HPDE6-E6E7 (cell line): ENCODE measurements around the gene NRIP3.
"Not testable (repeated sequence)": the region's sequence is repeated elsewhere in the genome, so short reads cannot be mapped to it uniquely, and the experiment has no call there.

Experiments used
- DNase-seq: peaks from one replicate; pipeline ENCODE4 v3.0.0; 2011; ENCODE audit warnings: missing footprints; ENCODE audit errors: extremely low spot score

The NRIP3 gene

GRCh38 chr11:9016916-9017642 is 13.3 kb upstream of the NRIP3 start:
- DNase-seq = no peak

GRCh38 chr11:9015677-9016076 is 11.9 kb upstream of the NRIP3 start:
- peak; percentile 57 for DNase-seq

GRCh38 chr11:9014826-9015225 is 11.0 kb upstream of the NRIP3 start:
- DNase-seq = no peak

DNA sequence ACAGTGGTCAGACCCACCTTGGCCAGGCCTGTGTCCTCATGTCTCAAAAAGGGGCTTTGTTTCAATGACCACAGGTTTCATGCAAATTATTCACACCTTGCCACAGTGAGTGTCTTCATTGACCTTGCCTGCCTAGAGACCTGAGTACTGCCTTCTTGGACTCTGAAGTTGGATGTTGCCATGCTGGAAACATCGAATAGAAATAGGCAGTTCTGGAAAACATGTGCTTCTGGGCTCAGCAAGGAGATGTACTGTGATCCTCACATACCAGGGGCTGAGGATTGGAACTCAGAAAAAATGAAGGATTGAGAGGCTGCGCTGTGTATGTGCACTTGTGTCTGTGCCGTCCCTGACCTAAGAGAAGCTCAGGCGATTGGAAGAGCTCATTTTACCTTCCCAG is 9.6 kb upstream of the NRIP3 start:
- DNase-seq = no peak

DNA sequence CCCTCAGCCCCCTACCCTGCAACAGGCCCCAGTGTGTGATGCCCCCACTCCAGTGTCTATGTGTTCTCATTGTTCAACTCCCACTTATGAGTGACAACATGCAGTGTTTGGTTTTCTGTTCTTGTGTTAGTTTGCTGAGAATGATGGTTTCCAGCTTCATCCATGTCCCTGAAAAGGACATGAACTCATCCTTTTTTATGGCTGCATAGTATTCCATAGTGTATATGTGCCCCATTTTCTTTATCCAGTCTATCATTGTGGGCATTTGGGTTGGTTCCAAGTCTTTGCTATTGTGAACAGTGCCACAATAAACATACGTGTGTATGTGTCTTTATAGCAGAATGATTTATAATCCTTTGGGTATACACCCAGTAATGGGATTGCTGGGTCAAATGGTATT is 5.7 kb upstream of the NRIP3 start:
- DNase-seq = not testable (repeated sequence)

DNA sequence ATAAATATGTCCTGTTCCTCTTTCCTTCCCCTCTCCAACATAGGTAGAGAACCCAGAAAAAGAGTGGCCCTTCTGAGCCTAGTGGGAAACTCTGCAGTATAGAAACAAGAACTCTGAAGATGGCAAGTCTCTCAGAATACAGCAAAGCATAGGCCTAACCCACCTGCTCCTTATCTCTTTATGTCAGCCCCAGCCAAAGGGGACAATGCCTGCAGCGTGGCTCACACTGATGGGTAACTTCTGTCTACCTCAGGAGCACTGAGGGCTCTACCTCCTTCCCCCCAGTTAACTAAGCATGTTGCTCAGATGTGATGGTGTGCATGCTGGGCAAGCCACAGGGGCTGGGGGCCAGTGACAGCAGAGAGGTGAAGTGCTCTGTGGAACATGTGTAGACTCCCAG is 4.9 kb upstream of the NRIP3 start:
- no peak for DNase-seq

DNA sequence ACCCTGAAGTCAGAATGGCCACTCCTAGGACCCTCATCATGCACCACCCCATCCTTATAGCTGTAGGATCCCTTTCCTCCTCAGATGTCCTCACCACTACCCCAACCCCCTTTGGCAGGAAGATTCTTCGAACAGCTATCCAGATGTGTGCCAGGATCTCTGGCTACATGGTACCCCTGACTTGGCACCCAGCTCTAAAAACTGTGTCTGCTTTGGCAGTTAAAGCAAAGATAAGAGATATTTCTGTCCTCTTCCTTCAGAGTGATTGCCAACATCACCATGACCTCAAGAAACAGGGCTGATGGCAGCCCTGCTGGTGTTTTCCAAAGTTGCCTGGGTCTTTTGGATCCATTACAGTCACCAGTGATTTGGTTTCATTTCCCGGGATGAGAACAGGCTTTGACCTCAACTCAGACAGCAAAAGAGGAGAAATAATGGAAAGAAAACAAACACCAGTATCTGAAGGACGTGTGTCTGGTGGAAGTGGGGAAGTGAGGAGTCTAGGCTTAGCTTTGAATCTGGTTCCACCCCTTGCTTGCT is 4.3 kb upstream of the NRIP3 start:
- DNase-seq = no peak

DNA sequence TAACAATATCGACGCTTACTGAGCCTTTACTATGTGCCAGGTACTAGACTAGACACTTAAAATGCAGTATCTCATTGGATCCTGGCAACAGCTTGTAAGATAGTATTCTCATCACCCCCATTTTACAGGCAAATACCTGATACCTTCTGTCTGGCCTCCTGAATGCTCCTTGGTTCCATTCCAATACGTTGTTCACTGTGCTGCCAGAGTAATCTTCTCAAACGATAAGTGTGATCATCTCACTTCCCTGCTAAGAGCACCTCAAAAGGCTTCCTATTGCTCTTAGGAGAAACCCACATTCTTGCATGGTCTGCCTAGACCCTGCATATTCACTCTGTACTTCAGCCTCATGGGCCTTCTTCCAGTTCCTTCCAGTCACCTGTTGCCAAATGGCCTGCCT is 1.3 kb upstream of the NRIP3 start:
- no peak for DNase-seq

GRCh38 chr11:9004183-9004926 is 554 bp upstream of the NRIP3 start:
- DNase-seq = no peak

- no peak for DNase-seq
Measured at GRCh38 chr11:9002920-9003572, 755 bp downstream of the NRIP3 start.

DNA sequence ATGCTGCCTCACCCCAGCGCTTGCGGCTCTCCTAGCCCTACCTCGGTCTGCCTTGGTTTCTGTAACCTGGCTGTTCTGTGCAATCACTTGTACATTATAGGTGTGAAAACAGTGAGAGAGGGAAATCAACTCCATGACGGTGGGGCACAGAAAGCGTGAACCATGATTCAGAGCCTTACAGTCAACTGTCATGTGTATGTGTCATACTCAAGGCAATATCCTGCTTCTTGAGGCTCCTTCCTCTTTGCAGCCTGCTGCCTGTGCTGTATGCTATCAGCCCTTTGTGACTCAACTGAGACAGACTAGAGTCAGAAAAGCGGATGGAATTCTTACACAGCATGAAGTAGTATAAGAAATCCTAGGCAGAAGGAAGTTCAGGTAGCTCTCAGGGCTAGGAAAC is 2.1 kb downstream of the NRIP3 start:
- peak; percentile 79 for DNase-seq

- DNase-seq = no peak
Measured at GRCh38 chr11:8998017-8998416, 5.8 kb downstream of the NRIP3 start.

GRCh38 chr11:8997451-8997850 is 6.3 kb downstream of the NRIP3 start:
- no peak for DNase-seq

GRCh38 chr11:8989453-8989852 is 14.3 kb downstream of the NRIP3 start:
- no peak for DNase-seq

DNA sequence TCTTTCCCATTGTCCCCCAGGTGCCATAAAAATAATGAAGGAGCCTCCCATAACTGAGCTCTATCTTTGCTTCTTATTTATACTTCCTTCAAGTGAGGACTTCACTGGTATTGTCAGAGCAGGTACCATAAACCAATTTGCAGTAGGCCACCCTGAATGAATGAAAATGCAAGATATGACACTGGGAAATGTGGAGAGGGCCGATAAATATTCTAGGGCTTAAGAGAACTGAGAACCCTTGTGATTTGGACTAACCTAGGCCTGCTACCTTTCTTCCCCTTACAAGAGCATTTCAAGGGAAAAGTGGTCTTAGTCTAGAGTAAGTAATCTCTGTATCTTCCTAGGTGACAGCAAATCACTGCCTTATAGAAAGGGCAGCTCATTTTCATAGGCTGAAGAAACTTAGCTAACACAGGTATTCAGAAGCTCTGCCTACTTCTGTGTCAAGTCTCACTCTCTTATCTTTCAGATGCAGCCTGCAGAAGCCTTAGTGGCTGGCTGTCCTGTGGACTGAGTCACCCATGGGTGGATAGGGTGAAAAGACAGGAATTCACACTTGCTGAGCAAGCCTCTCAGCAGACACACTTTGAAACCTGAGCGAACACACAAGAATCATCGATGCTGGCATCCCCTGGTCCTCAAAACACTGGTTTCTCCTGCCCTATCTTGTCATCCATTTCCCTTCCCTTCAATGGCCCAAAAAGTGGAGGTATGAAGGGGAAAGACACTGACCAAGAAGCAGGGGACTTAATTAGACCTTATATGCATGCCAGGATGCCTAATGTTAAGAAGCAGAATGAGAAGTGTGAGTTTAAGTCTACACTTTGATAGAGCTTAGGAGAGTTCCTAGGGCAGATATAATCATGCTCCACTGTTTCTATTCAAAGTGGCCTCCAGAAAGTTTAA is 15.2 kb downstream of the NRIP3 start:
- peak; percentile 38 for DNase-seq

DNA sequence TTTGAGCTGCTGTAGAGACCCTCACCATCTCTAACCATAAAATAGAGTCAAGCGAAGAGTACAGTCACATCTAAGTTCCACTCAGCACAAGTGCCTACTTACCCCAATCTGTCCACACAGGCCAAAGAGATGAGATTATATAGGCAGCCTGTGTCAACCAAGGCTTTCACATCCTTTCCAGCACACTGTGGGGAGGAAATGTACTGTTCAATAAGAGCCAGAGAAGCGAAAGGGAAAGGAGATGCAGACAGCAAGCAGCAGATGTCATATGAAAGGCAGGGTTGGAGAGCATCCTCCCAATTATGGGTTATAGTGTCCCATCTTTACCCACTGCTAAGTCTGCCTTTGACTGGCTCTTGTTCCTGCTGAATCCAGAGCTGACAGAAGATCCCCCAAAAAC is 16.4 kb downstream of the NRIP3 start:
- no peak for DNase-seq

- not testable (repeated sequence) for DNase-seq
Measured at GRCh38 chr11:8986772-8987171, 17.0 kb downstream of the NRIP3 start.

DNA sequence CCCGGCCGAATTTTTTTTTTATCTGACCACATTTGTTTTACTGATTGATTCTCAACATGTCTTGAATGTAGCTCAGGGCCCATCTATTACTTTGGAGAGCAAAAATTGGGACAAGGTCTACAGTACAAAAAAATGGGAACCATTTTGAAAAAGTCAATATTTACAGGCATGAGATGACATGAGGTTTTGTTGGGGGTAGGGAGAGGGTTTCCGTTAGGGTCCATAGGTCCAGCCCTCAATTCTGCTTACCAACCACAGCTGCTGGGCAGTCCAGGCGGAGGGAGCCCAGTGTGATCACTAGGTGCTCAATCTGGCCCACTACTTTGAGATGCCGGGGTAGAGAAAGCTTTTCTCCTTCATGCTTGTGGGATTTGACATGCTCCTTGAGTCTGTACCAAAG is 18.3 kb downstream of the NRIP3 start:
- DNase-seq = no peak

GRCh38 chr11:8983552-8983951 is 20.2 kb downstream of the NRIP3 start:
- DNase-seq = no peak

- no peak for DNase-seq
Measured at GRCh38 chr11:8980485-8980884, 23.3 kb downstream of the NRIP3 start.

DNA sequence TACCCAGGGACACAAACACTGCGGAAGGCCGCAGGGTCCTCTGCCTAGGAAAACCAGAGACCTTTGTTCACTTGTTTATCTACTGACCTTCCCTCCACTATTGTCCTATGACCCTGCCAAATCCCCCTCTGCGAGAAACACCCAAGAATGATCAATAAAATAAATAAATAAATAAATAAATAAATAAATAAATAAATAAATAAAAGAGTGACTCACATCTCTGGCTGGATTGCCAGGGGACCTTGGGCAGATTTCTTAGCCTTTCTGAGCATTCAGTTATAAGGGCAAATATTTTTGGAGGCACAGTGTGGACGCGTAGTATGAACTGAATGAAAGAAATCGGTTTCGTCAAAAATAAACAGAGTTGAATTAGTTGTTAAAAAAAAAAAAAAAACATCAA is 24.4 kb downstream of the NRIP3 start:
- DNase-seq = not testable (repeated sequence)

DNA sequence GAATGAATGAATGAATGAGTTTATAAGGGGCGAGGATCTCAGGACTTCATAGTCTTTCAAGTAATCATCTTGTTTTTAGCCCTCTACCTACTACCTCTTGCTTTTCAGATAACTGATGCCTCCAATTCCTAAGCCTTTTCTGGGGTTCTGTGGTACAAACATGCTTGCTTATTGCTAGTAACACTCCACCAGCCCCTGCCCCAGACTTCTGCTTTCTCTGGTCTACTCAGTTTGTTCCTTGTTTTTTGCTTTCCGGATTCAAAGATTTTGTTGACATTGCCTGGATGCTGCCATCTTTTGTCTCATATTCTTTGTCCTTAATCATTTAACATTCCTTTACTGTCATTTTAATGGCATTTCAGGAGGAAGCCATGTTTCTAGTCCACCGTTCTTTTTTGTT is 30.7 kb downstream of the NRIP3 start:
- DNase-seq = no peak
